ENCODE measurements around the gene JPT1. TPM values are rescaled to one million over a fixed set of nuclear protein-coding genes. Genes with fewer than 3 reads are reported as not detected.
"Not testable (repeated sequence)": the region's sequence is repeated elsewhere in the genome, so short reads cannot be mapped to it uniquely, and the experiment has no call there.

JPT1 gene
- total and polyA plus RNA-seq, 7 experiments from 2014 or later = 12.3 to 227 (median 42.7) TPM

DNA sequence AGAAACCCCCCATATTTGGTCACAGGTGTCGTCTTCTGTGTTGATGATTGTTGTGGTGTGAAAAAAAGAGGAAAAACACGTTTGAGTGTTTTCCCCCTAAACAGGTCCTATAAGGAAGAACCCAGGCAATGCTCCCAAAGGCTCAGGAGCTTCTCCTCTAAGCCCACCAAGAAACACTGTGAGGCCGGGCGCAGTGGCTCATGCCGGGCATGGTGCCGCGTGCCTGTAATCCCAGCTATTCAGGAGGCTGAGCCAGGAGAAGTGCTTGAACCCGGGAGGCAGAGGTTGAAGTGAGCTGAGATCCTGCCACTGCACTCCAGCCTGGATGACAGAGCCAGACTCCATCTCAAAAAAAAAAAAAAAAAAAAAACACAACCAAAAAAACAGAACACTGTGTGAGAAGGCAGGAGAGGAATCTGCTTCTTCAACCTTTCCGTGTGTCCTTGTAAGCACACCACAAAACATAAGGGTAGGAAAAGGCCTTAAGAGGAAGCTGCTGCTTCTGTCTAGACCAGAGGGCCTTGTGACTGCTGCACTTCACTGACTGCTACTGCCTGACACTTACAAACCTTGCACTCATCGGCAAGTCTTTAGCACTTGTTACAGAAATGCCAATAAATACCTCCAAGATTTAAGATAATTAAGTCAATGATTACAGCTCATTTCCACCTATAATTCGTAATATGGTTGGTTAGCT is 9.3 kb downstream of the JPT1 start:
- Histone ChIP-seq H3K27me3 (ENCODE audit: control insufficient read depth in 2 of 2, insufficient read depth in 2 of 2, low read length in 2 of 2) (no peaks in the 10 kb centered on the region), H3K36me3 (ENCODE audit: control insufficient read depth in 2 of 3, insufficient read depth in 3 of 3, low read length in 3 of 3) (peaks cover 0 to 46% (median 0%) of the 10 kb centered on the region in 3 experiments), H3K4me1 (ENCODE audit: control insufficient read depth in 2 of 2, insufficient read depth in 2 of 2, low read length in 2 of 2) (peaks cover 10 to 13% of the 10 kb centered on the region in 2 donors), H3K4me3 (ENCODE audit: low read length) (no peak overlapping the region), H3K27ac (ENCODE audit: low read depth, low read length) (no peak overlapping the region), H3K9me3 (ENCODE audit: control insufficient read depth in 2 of 3, low read length in 3 of 3) (no peaks in the 10 kb centered on the region)
- Mint-ChIP-seq H3K27me3 (no peaks in the 10 kb centered on the region), H3K4me1 (peaks cover 16 to 37% (median 21%) of the 10 kb centered on the region in 7 donors), H3K36me3 (peaks cover 0 to 40% (median 11%) of the 10 kb centered on the region in 5 donors), H3K27ac (peak overlapping the region in 2 of 9 donors; percentile 10 to 20), H3K9me3 (no peaks in the 10 kb centered on the region), H3K4me3 (no peak overlapping the region)
- ATAC-seq (no peak), DNase-seq (no peak)
- CTCF ChIA-PET = interaction anchor here (0.6 kb wide), 1 partner anchor 14 kb away, joined by 3 read pairs; the partner anchor contains the start of gene NT5C
- POLR2A ChIA-PET = interaction anchor here (1.0 to 1.6 kb wide), 4 partner anchors 10 to 30 kb away, joined by 3 to 8 read pairs (median 4); partner anchors contain the start of genes JPT1 and NT5C
- intact Hi-C loops (cut with micrococcal nuclease) = no loop called here

DNA sequence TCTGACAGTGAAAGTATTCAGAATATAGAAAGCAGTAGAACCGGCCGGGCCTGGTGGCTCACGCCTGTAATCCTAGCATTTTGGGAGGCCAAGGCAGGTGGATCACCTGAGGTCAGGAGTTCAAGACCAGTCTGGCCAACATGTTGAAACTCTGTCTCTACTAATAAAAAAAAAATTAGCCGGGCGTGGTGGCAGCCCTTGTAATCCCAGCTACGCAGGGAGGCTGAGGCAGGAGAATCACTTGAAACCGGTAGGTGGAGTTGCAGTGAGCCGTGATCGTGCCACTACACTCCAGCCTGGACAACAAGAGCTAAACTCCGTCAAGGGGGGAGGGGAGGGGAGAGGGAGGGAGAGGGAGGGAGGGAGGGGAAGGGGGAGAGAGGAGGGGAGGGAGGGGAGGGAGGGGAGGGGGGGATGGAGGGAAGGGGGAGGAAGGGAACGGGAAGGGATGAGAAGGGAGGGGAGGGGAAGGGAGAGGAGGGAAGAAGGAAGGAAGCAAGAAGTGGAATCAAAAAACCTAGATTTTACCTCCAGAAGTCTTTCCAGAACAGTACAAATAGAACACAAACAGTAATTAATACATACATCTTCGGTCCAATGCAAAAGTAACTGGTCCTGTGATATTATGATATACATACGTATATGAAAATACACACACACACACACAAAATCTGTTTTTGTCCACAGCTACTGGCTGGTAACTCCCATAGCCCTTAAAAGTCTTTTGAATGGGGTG is 11.9 kb downstream of the JPT1 start:
- Mint-ChIP-seq H3K4me1 (peaks cover 11 to 24% (median 14%) of the 10 kb centered on the region in 7 donors), H3K27me3 (no peaks in the 10 kb centered on the region), H3K4me3 (no peak overlapping the region), H3K36me3 (peaks cover 0 to 28% (median 8%) of the 10 kb centered on the region in 5 donors), H3K9me3 (no peaks in the 10 kb centered on the region), H3K27ac (peak overlapping the region in 2 of 9 donors; percentile 43 to 88)
- Histone ChIP-seq H3K27me3 (ENCODE audit: control insufficient read depth in 2 of 2, insufficient read depth in 2 of 2, low read length in 2 of 2) (no peaks in the 10 kb centered on the region), H3K36me3 (ENCODE audit: control insufficient read depth in 2 of 3, insufficient read depth in 3 of 3, low read length in 3 of 3) (peaks cover 0 to 34% (median 0%) of the 10 kb centered on the region in 3 experiments), H3K9me3 (ENCODE audit: control insufficient read depth in 2 of 3, low read length in 3 of 3) (no peaks in the 10 kb centered on the region), H3K4me3 (ENCODE audit: low read length) (no peak overlapping the region), H3K4me1 (ENCODE audit: control insufficient read depth in 2 of 2, insufficient read depth in 2 of 2, low read length in 2 of 2) (peaks cover 10 to 13% of the 10 kb centered on the region in 2 donors), H3K27ac (ENCODE audit: low read depth, low read length) (no peak overlapping the region)
- POLR2A ChIA-PET = interaction anchor here (1.4 kb wide), 1 partner anchor 12 kb away, joined by 3 read pairs; the partner anchor contains the start of gene JPT1
- CTCF ChIA-PET = interaction anchor here (0.6 to 1.9 kb wide), 3 partner anchors 28 to 89 kb away, joined by 3 to 5 read pairs (median 3); no protein-coding TSS in a partner anchor
- DNase-seq (no peak), ATAC-seq (no peak)
- intact Hi-C loops (cut with micrococcal nuclease) = no loop called here

DNA sequence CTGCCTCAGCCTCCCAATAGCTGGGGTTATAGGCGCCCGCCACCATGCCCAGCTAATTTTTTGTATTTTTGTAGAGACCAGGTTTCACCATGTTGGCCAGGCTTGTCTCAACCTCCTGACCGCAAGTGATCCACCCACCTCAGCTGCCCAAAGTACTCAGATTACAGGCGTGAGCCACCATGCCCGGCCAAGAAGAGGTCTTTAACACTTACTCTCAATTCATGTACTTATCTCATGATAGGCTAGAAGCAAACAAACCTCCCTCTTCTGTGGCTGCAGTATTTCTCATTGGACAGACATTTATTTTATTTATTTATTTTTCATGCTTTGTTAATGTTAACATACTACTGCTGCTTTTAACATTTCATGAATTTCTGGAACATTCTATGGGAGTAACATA is 15.8 kb downstream of the JPT1 start:
- peaks cover 0 to 18% (median 0%) of the 10 kb centered on the region in 5 donors for H3K36me3 Mint-ChIP-seq
- peaks cover 10 to 13% of the 10 kb centered on the region in 2 donors for H3K4me1 ChIP-seq (ENCODE audit: control insufficient read depth in 2 of 2, insufficient read depth in 2 of 2, low read length in 2 of 2)
- ATAC-seq (no peak), DNase-seq (no peak)
- peaks cover 11 to 29% (median 14%) of the 10 kb centered on the region in 7 donors for H3K4me1 Mint-ChIP-seq
- H3K9me3 Mint-ChIP-seq = no peaks in the 10 kb centered on the region
- H3K9me3 ChIP-seq (ENCODE audit: control insufficient read depth in 2 of 3, low read length in 3 of 3) = no peaks in the 10 kb centered on the region
- ChIA-PET CTCF (interaction anchor here (0.9 to 1.6 kb wide), 2 partner anchors 24 to 25 kb away, joined by 4 to 5 read pairs; no protein-coding TSS in a partner anchor), POLR2A (interaction anchor here (1.3 kb wide), 1 partner anchor 10 kb away, joined by 6 read pairs; no protein-coding TSS in a partner anchor)
- no peak overlapping the region for H3K4me3 Mint-ChIP-seq
- no peaks in the 10 kb centered on the region for H3K36me3 ChIP-seq (ENCODE audit: control insufficient read depth in 2 of 3, insufficient read depth in 3 of 3, low read length in 3 of 3)
- H3K27ac Mint-ChIP-seq = no peak overlapping the region
- no peaks in the 10 kb centered on the region for H3K27me3 ChIP-seq (ENCODE audit: control insufficient read depth in 2 of 2, insufficient read depth in 2 of 2, low read length in 2 of 2)
- H3K27me3 Mint-ChIP-seq = no peaks in the 10 kb centered on the region
- no peak overlapping the region for H3K4me3 ChIP-seq (ENCODE audit: low read length)
- intact Hi-C loops (cut with micrococcal nuclease) = no loop called here
- H3K27ac ChIP-seq (ENCODE audit: low read depth, low read length) = no peak overlapping the region

DNA sequence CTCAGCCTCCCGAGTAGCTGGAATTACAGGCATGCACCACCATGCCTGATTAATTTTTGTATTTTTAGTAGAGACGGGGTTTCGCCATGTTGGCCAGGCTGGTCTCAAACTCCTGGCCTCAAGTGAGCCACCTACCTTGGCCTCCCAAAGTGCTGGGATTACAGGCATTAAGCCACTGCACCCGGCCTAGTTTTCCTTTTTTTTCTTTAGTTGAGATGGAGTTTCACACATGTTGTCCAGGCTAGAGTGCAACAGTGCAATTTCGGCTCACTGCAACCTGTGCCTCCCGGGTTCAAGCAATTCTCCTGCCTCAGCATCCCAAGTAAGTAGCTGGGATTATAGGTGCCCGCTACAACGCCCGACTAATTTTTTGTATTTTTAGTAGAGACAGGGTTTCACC is 16.6 kb downstream of the JPT1 start:
- H3K4me3 ChIP-seq (ENCODE audit: low read length); H3K27ac Mint-ChIP-seq; H3K27me3 ChIP-seq (ENCODE audit: control insufficient read depth in 2 of 2, insufficient read depth in 2 of 2, low read length in 2 of 2); CTCF ChIA-PET; H3K27ac ChIP-seq (ENCODE audit: low read depth, low read length); H3K36me3 ChIP-seq (ENCODE audit: control insufficient read depth in 2 of 3, insufficient read depth in 3 of 3, low read length in 3 of 3); H3K9me3 Mint-ChIP-seq; H3K27me3 Mint-ChIP-seq; ATAC-seq; H3K4me3 Mint-ChIP-seq; intact Hi-C loops (cut with micrococcal nuclease); DNase-seq; H3K9me3 ChIP-seq (ENCODE audit: control insufficient read depth in 2 of 3, low read length in 3 of 3): not testable (repeated sequence)
- peaks cover 11 to 33% (median 14%) of the 10 kb centered on the region in 7 donors for H3K4me1 Mint-ChIP-seq
- peaks cover 10 to 13% of the 10 kb centered on the region in 2 donors for H3K4me1 ChIP-seq (ENCODE audit: control insufficient read depth in 2 of 2, insufficient read depth in 2 of 2, low read length in 2 of 2)
- peaks cover 0 to 18% (median 0%) of the 10 kb centered on the region in 5 donors for H3K36me3 Mint-ChIP-seq
- POLR2A ChIA-PET = interaction anchor here (0.6 to 1.2 kb wide), 6 partner anchors 24 to 155 kb away, joined by 3 to 5 read pairs (median 3); partner anchors contain the start of gene SUMO2

DNA sequence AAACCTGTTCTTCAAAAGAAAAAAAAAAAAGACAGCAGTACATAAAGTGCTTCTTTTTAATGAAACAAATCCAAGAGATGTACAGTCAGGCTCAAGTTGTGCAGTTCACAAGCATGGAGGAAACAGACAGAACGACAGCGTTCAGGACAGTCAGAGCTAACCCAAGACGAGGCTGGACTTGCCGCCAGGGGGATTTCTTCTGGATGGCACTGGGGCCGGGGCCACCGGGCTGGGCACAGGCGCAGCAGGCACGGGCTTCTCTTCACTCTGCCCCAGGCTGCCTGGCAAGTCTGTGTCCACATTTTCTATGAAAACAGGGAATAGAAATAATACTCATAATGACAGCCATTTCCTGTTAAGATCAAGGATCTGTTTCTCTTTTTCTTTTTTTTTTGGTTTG is 18.4 kb downstream of the JPT1 start:
- intact Hi-C loops (cut with micrococcal nuclease) = no loop called here
- Mint-ChIP-seq H3K9me3 (no peaks in the 10 kb centered on the region), H3K36me3 (peaks cover 0 to 12% (median 0%) of the 10 kb centered on the region in 5 donors), H3K27ac (peak overlapping the region in 6 of 9 donors; percentile 14 to 51 (median 32)), H3K4me1 (peaks cover 6 to 30% (median 11%) of the 10 kb centered on the region in 7 donors), H3K27me3 (no peaks in the 10 kb centered on the region), H3K4me3 (no peak overlapping the region)
- Histone ChIP-seq H3K27ac (ENCODE audit: low read depth, low read length) (no peak overlapping the region), H3K4me3 (ENCODE audit: low read length) (no peak overlapping the region), H3K4me1 (ENCODE audit: control insufficient read depth in 2 of 2, insufficient read depth in 2 of 2, low read length in 2 of 2) (peaks cover 4 to 6% of the 10 kb centered on the region in 2 donors), H3K36me3 (ENCODE audit: control insufficient read depth in 2 of 3, insufficient read depth in 3 of 3, low read length in 3 of 3) (peaks cover 0 to 3% (median 0%) of the 10 kb centered on the region in 3 experiments), H3K27me3 (ENCODE audit: control insufficient read depth in 2 of 2, insufficient read depth in 2 of 2, low read length in 2 of 2) (no peaks in the 10 kb centered on the region), H3K9me3 (ENCODE audit: control insufficient read depth in 2 of 3, low read length in 3 of 3) (no peaks in the 10 kb centered on the region)
- DNase-seq = no peak
- ATAC-seq = no peak
- CTCF ChIA-PET = interaction anchor here (1.2 kb wide), 1 partner anchor 36 kb away, joined by 4 read pairs; no protein-coding TSS in a partner anchor
- POLR2A ChIA-PET = interaction anchor here (1.2 kb wide), 1 partner anchor 126 kb away, joined by 3 read pairs; no protein-coding TSS in a partner anchor

DNA sequence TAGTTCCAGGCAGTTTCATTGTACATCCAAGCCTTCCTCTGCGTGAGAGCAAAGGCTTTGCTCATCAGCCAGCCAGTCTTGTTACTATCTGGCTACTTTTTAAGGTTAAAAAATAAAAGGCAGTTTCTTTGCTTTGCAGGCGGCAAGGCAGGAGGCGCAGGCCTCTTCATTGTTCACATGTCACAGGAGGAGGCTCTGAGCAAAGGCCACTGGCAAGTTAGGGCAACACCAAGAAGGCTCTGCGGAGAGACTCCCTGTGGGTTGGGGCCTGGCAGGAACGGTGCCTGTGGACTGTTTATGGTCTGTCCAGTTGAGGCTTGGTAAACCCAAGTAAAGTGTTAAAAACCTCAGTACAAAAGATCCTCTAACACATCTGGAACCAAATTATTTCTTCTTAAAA is 18.9 kb downstream of the JPT1 start:
- Histone ChIP-seq H3K27ac (ENCODE audit: low read depth, low read length) (no peak overlapping the region), H3K4me3 (ENCODE audit: low read length) (no peak overlapping the region), H3K36me3 (ENCODE audit: control insufficient read depth in 2 of 3, insufficient read depth in 3 of 3, low read length in 3 of 3) (peaks cover 0 to 3% (median 0%) of the 10 kb centered on the region in 3 experiments), H3K27me3 (ENCODE audit: control insufficient read depth in 2 of 2, insufficient read depth in 2 of 2, low read length in 2 of 2) (no peaks in the 10 kb centered on the region), H3K9me3 (ENCODE audit: control insufficient read depth in 2 of 3, low read length in 3 of 3) (no peaks in the 10 kb centered on the region), H3K4me1 (ENCODE audit: control insufficient read depth in 2 of 2, insufficient read depth in 2 of 2, low read length in 2 of 2) (peaks cover 3 to 5% of the 10 kb centered on the region in 2 donors)
- no peak overlapping the region for H3K4me3 Mint-ChIP-seq
- no peaks in the 10 kb centered on the region for H3K27me3 Mint-ChIP-seq
- H3K4me1 Mint-ChIP-seq = peaks cover 5 to 29% (median 11%) of the 10 kb centered on the region in 7 donors
- peaks cover 0 to 9% (median 0%) of the 10 kb centered on the region in 5 donors for H3K36me3 Mint-ChIP-seq
- no peak for ATAC-seq
- intact Hi-C loops (cut with micrococcal nuclease) = no loop called here
- ChIA-PET CTCF (interaction anchor here (0.6 kb wide), 1 partner anchor 93 kb away, joined by 3 read pairs; no protein-coding TSS in a partner anchor), POLR2A (no interaction called here)
- H3K9me3 Mint-ChIP-seq = no peaks in the 10 kb centered on the region
- H3K27ac Mint-ChIP-seq = peak overlapping the region in 5 of 9 donors; percentile 14 to 51 (median 33)
- no peak for DNase-seq
